ENCODE data around the gene FAF1.

FAF1 gene

GRCh38 chr1:50684185-50684584 is 275.9 kb downstream of the FAF1 start:
- DNase-seq: no peak

GRCh38 chr1:50681931-50682330 is 278.1 kb downstream of the FAF1 start:
- DNase-seq: no peak

- no peak for DNase-seq
These were observed 292.2 kb downstream of the FAF1 start for GRCh38 chr1:50667710-50668356.

- no peak for DNase-seq
These were observed 292.8 kb downstream of the FAF1 start for GRCh38 chr1:50667272-50667671.

- no peak for DNase-seq
These were observed 293.2 kb downstream of the FAF1 start for GRCh38 chr1:50666849-50667248.

- no peak for DNase-seq
These were observed 294.7 kb downstream of the FAF1 start for GRCh38 chr1:50665413-50665812.

GRCh38 chr1:50661626-50662025 is 298.4 kb downstream of the FAF1 start:
- DNase-seq: no peak

- no peak for DNase-seq
These were observed 300.9 kb downstream of the FAF1 start for GRCh38 chr1:50659107-50659662.

GRCh38 chr1:50658459-50659076 is 301.5 kb downstream of the FAF1 start:
- DNase-seq: no peak

- no peak for DNase-seq
These were observed 303.1 kb downstream of the FAF1 start for GRCh38 chr1:50656931-50657330.

- DNase-seq: no peak
These were observed 308.4 kb downstream of the FAF1 start for GRCh38 chr1:50651476-50652263.

GRCh38 chr1:50646526-50646925 is 313.5 kb downstream of the FAF1 start:
- no peak for DNase-seq

- DNase-seq: no peak
These were observed 314.9 kb downstream of the FAF1 start for GRCh38 chr1:50645139-50645538.

GRCh38 chr1:50644447-50645105 is 315.5 kb downstream of the FAF1 start:
- DNase-seq: no peak

- no peak for DNase-seq
These were observed 322.6 kb downstream of the FAF1 start for GRCh38 chr1:50637460-50637859.

- no peak for DNase-seq
These were observed 325.8 kb downstream of the FAF1 start for GRCh38 chr1:50634251-50634650.

GRCh38 chr1:50633465-50633864 is 326.6 kb downstream of the FAF1 start:
- DNase-seq: no peak

GRCh38 chr1:50631161-50631560 is 328.9 kb downstream of the FAF1 start:
- DNase-seq: no peak

- DNase-seq: no peak
These were observed 337.8 kb downstream of the FAF1 start for GRCh38 chr1:50622259-50622658.

- no peak for DNase-seq
These were observed 339.3 kb downstream of the FAF1 start for GRCh38 chr1:50620680-50621329.

- DNase-seq: no peak
These were observed 344.9 kb downstream of the FAF1 start for GRCh38 chr1:50615036-50615750.

GRCh38 chr1:50611675-50612074 is 348.4 kb downstream of the FAF1 start:
- DNase-seq: no peak
